Upper lobe of left lung (tissue), 4 donors: ENCODE results near the gene SPOCK1.

Experiments
- CTCF ChIP-seq, 6 experiments: fragments of 450-650 bp in 4 of 6; fragments of 200-600 bp in 2 of 6; sonication (generic) in 2 of 6; IDR thresholded peaks; one replicate each; pipeline ENCODE4 v1.5.1; 2016 to 2019; ENCODE audit warnings: antibody characterized with exemption in 6 of 6
- EP300 ChIP-seq, 4 donors: sonication (generic); formaldehyde crosslinking; IDR thresholded peaks; one replicate each; pipeline ENCODE4 v1.5.1; 2017; ENCODE audit warnings: antibody characterized with exemption in 4 of 4, control low read depth in 2 of 4
- POLR2A ChIP-seq, 4 donors: fragments of 450-650 bp; IDR thresholded peaks; one replicate each; pipeline ENCODE4 v1.5.1; 2016 to 2017; ENCODE audit warnings: antibody characterized with exemption in 4 of 4, mild to moderate bottlenecking in 2 of 4
- POLR2AphosphoS5 ChIP-seq, 2 donors: sonication (generic); formaldehyde crosslinking; IDR thresholded peaks; one replicate each; pipeline ENCODE4 v1.5.1; 2017; ENCODE audit warnings: antibody characterized with exemption in 2 of 2

- no peak for TF ChIP-seq CTCF (IDR thresholded peaks at IDR 0.05)
- no peak for TF ChIP-seq POLR2A (IDR thresholded peaks at IDR 0.05)
- TF ChIP-seq POLR2AphosphoS5 (IDR thresholded peaks at IDR 0.05), result no peak
- no peak for TF ChIP-seq EP300 (IDR thresholded peaks at IDR 0.05)
Observed at GRCh38 chr5:137340881-137341280, 158.2 kb downstream of the SPOCK1 start.
